Ovary (tissue), 3 donors: Measurements from ENCODE around the gene TOR1B.
"Not testable (repeated sequence)": the region's sequence is repeated elsewhere in the genome, so short reads cannot be mapped to it uniquely, and the experiment has no call there.

Source experiments
- EP300 ChIP-seq: sonication (generic); formaldehyde crosslinking; IDR thresholded peaks from one replicate; pipeline ENCODE4 v1.6.1; 2017; ENCODE audit warnings: antibody characterized with exemption
- TF ChIP-seq, protein P1 (sequence below), 3 donors: fragments of 450-650 bp in 2 of 3; fragments of 200-600 bp in 1 of 3; IDR thresholded peaks; one replicate each; pipeline versions ENCODE4 v1.5.1 to v1.8.0; 2016 to 2022; ENCODE audit warnings: antibody characterized with exemption in 3 of 3, mild to moderate bottlenecking in 1 of 3
- donor health status: DM: no; HTN: no; CAD: no.

DNA sequence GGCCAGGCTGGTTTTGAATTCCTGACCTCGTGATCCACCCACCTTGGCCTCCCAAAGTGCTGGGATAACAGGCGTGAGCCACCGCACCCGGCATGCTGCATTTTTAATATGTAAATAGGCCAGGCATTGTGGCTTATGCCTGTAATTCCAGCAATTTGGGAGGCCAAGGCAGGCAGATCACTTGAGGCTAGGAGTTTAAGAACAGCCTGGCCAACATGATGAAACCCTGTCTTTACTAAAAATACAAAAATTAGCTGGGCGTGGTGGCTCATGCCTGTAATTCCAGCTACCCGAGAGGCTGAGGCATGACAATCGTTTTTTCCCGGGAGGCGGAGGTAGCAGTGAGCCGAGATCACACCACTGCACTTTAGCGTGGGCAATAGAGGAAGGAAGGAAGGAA lies 18.0 kb upstream of the TOR1B start:
- TF ChIP-seq, protein P1, sequence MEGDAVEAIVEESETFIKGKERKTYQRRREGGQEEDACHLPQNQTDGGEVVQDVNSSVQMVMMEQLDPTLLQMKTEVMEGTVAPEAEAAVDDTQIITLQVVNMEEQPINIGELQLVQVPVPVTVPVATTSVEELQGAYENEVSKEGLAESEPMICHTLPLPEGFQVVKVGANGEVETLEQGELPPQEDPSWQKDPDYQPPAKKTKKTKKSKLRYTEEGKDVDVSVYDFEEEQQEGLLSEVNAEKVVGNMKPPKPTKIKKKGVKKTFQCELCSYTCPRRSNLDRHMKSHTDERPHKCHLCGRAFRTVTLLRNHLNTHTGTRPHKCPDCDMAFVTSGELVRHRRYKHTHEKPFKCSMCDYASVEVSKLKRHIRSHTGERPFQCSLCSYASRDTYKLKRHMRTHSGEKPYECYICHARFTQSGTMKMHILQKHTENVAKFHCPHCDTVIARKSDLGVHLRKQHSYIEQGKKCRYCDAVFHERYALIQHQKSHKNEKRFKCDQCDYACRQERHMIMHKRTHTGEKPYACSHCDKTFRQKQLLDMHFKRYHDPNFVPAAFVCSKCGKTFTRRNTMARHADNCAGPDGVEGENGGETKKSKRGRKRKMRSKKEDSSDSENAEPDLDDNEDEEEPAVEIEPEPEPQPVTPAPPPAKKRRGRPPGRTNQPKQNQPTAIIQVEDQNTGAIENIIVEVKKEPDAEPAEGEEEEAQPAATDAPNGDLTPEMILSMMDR (IDR thresholded peaks at IDR 0.05): not testable (repeated sequence)
- not testable (repeated sequence) for TF ChIP-seq EP300
